ENCODE measurements around the gene ZNF592.

GRCh38 chr15:84819291-84819768, 70.9 kb downstream of the ZNF592 start:
- TF ChIP-seq EZH2 (IDR thresholded peaks at IDR 0.05) (no peak), POLR2AphosphoS5 (IDR thresholded peaks at IDR 0.05; ENCODE audit: borderline replicate concordance, low read depth, low read length) (no peak), FOXP2 (optimal IDR thresholded peaks at IDR 0.05; ENCODE audit: control extremely low read depth, extremely low read length, insufficient read depth) (no peak)

Measured in SK-N-MC (cell line).